ENCODE data around the gene ZNF396.

ZNF396 gene

DNA sequence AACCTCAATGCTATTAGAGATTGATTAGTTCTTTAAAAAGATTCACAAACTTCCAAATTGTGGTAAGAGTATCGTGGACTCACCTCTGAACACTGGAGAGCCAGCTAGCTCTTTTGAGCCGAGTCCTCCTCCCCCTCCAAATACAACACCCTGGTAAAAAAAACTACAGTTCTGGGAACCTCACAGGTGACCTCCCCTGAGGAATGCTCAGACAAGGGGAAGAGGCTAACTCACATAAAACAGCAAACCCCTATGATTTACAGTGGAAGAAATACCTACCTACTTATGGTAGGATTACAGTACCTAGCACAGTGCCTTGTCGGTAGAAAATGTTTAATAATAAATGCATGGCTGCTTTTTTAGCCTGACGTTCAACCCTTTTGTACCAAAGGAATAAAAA lies 41.3 kb downstream of the ZNF396 start:
- no peak for TF ChIP-seq ZNF274 (IDR thresholded peaks at IDR 0.05; ENCODE audit: low read depth, low read length)
- H3K4me3 ChIP-seq (ENCODE audit: low read length): no peak overlapping the region

DNA sequence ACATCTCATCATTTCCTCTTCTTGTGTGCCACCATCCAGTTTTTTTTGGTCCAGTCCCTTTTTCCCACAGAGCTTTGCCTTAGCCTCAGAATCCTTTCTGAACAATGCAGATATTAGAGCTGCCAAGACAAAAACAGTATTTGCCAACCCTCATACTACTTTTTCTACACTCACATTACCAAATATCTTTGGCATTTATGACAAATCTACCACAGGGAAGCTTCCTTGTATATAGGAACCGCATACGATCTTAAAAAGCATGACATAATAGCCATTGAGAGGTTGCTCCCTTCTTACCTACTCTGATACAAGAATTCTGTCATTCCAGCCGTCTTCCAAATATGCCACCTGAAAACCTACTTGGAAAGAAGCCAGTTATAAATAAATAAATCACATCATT lies 42.3 kb downstream of the ZNF396 start:
- TF ChIP-seq ZNF274 (IDR thresholded peaks at IDR 0.05; ENCODE audit: low read depth, low read length): no peak
- no peak overlapping the region for H3K4me3 ChIP-seq (ENCODE audit: low read length)

DNA sequence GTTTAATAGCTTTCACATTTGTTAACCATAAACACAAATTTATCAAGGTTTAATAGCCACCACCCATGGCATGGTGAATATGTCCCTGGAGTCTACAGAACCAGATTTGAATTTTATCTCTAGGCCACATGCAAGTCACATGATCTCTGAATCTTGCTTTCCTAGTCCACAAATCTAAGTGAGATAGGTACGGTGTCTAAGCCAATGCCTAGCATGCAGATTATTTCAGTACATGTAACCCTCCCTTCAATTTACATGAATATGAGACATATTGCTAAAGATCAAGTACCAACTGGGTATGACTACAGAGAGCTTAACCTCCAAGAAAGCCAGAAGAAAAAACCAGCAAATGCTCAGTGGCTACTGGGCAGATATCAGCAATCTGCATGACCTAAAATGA lies 42.9 kb downstream of the ZNF396 start:
- TF ChIP-seq ZNF274 (IDR thresholded peaks at IDR 0.05; ENCODE audit: low read depth, low read length): no peak
- no peak overlapping the region for H3K4me3 ChIP-seq (ENCODE audit: low read length)

DNA sequence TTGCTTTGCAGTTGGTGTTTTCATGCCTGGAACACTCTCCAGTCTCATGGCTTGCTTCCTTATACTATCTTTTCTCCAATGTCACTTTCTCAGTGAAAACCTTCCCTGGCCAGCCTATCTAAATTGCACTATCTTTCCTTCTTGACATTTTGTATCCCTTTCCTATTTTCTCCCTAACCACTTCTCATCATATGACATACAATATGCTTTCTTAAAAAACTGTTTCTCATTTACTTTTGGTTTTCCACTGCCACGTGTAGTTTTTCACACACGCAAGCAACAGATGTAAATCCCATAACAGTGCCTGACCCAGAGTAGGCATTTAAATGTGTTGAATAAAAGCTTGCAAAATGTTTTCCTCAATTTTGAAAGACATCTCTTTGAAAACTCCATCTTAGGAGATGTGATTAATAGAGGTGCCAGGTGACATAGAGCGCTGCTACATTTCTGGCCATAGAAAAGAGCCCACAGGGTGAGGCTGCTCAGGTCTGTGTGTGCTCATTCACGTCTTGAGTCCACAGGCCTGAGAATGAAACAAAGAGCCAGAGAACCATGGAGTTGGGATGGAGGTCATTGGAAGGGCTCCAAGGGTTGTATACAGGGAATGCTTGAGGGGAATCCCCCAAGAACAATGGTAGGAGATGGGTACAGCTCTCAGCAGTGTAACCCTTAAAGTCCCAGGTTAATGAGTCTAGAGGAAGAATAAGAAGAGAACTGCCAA lies 45.6 kb downstream of the ZNF396 start:
- no peak for TF ChIP-seq ZNF274 (IDR thresholded peaks at IDR 0.05; ENCODE audit: low read depth, low read length)

DNA sequence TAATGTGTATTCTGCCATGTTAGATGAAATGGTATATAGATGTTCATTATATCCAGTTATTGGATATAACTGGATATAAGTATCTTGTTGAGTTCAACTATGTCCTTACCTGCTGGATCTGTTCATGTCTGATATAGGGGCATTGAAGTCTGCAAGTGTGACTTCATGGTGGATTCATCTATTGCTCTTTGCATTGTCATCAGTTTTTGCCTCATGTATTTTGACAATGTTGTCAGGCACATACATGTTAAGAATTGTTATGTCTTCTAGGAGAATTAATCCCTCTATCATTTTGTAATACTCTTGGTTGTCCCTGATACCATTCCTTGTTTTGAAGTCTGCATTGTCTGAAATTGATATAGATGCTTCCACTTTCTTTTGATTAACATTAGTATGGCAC lies 48.3 kb downstream of the ZNF396 start:
- TF ChIP-seq ZNF274 (IDR thresholded peaks at IDR 0.05; ENCODE audit: low read depth, low read length): no peak

More for the DNA sequence above, 45.6 kb downstream of the ZNF396 start:
- no peak overlapping the region for H3K4me3 ChIP-seq (ENCODE audit: low read length)

DNA sequence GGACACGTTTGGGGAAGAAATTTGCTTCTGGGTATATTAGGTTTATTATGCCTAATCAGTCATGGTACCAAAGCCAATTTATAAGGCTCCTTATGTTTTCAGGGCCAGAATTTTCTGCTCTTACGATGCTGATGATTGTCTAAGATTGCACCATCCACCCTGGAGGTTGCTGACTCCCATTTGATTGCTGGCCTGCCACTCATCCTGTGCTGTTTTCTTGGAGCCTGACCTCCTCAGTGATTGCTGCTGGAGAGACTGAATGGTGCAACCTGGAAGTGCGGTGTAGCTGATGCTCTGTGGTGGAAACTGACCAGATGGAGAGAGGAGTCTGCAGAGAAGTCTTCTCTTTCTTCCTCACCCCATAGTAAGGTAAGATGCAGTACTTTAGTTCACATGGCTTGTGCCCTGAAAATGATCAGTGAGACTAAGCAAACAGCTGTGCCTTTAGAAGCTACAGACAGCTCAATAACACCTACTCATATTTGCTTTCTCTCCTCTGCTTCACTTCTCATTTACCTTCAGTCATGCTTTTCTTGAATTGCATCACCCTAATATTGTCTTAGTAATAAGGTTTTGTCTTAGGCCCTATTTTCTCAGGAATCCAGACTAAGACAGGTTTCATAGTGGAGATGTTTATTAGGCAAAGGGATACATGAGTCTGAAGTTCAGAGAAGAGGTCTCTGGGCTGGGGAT lies 50.3 kb downstream of the ZNF396 start:
- no peak overlapping the region for H3K4me3 ChIP-seq (ENCODE audit: low read length)
- TF ChIP-seq ZNF274 (IDR thresholded peaks at IDR 0.05; ENCODE audit: low read depth, low read length): no peak

More for the DNA sequence above, 48.3 kb downstream of the ZNF396 start:
- no peak overlapping the region for H3K4me3 ChIP-seq (ENCODE audit: low read length)

DNA sequence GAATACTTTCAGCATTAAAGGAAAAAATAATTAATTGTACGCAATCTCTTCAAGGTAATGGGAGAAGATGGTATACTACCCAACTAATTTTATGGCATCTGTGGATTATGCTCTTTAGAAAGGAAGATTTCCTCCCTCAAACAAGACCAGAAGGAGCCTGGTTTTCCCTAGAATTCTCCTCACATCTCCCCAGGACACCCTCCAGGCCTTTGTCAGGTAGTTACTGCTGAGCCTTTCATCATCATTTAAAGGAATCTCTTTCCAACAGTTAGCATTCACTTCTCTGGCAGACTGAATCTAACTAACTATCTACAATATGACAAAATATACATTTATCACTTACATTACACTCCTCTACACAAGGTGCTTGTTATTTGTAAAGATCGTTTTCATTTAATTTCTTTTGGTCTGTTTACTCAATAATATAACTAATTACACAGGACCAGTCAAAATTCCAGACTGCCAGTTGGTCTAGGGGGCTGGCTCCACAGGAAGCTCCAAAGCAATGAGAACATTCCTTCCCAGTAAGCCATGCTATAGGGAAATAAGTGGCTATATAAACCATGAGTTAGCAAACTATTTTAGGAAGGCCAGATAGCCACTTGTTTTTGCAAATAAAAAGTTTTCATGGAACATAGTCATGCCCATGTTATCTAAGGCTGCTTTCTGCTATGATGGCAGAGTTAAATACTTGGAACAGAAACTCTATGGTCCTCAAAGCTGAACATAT lies 52.0 kb downstream of the ZNF396 start:
- no peak overlapping the region for H3K4me3 ChIP-seq (ENCODE audit: low read length)
- TF ChIP-seq ZNF274 (IDR thresholded peaks at IDR 0.05; ENCODE audit: low read depth, low read length): no peak

DNA sequence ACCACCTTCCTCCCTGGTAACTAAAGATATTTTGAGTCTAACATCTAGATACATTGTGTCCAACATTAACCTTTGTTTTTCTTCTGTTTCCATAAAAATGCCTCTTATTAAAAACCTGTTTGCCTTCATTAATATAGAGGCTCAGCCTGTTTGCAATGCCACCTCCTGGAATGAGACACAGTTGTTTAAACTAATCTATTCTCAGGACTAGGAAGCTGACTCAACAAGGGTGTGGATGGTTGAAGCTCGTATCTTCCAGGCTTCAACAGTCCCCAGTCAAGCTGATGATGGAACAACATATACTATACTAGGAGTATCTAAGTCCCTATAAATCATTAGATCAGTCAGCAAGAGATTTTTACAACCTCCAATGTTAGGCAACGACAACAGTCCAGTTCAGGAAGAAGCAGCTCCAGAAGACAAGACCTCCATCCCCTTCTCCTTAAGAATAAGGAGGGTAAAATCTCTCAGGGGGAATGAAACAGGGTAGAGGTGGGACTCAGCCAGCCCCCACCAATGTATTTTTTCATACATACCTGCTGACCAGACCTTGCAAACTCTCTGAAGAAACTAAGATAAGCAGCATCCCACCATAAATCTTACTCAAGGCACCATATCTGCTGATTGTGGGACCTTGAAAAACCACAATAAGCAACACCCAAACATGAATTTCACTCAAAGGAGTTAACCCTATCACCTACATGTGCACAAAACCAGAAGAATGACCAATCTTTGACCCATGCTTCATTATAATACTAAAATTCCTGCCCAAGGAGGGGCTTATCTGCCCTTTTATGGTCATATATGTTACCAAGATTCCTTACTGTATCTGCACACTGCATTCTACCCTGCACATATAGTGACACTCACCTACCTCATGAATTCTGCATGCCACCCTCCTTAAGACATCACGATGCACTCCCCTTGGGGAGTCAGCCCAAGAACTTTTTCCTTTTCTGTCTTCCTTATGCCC lies 54.4 kb downstream of the ZNF396 start:
- no peak overlapping the region for H3K4me3 ChIP-seq (ENCODE audit: low read length)
- no peak for TF ChIP-seq ZNF274 (IDR thresholded peaks at IDR 0.05; ENCODE audit: low read depth, low read length)

Measured in GM08714 (cell line).